Epithelial cell of prostate (primary cell): ENCODE data around the gene SLC25A15.
A peak's percentile ranks its signal among the peaks of the same experiment; 100 is the strongest.

ENCODE experiments used
- DNase-seq: peaks from one replicate; pipeline ENCODE4 v3.0.0-alpha.2; 2011; ENCODE audit warnings: low read depth, low spot score
- H3K27ac ChIP-seq: fragments of 450-650 bp; 2 replicates; pipeline ENCODE4 v1.5.1; 2017; ENCODE audit warnings: mild to moderate bottlenecking

The SLC25A15 gene

GRCh38 chr13:40789275-40790153, at the start of gene SLC25A15:
SLC25A15 (plus strand) TSS chr13:40789611; CDS start chr13:40793227, 3,616 bp downstream.
- DNase-seq: no peak
- peak within 1 kb of the TSS; percentile 63 for H3K27ac ChIP-seq

GRCh38 chr13:40749327-40749726, 40.1 kb upstream of the SLC25A15 start:
- H3K27ac ChIP-seq: no peak overlapping the region
- DNase-seq: no peak

- DNase-seq: no peak
- H3K27ac ChIP-seq: no peak overlapping the region
Observed at GRCh38 chr13:40755082-40755700, 34.2 kb upstream of the SLC25A15 start.

DNA sequence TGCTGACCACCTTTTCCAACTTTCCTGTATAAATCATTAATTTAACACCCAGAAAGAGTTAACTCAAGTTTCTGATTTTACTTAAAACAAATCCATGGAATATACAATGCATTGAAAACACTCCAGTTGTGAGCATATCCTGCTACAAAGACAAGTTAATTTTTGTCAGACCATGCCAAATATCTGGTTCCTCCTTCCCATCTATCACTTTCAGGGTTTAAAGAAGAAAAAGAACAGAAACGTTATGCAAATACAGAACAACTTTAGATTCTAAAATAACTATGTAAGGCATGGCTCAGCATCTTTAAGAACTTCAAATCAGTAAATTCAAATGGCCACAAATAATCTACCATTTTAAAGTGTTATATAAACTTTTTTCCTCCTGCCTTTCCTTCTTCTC, 33.4 kb upstream of the SLC25A15 start:
- H3K27ac ChIP-seq: no peak overlapping the region
- no peak for DNase-seq

DNA sequence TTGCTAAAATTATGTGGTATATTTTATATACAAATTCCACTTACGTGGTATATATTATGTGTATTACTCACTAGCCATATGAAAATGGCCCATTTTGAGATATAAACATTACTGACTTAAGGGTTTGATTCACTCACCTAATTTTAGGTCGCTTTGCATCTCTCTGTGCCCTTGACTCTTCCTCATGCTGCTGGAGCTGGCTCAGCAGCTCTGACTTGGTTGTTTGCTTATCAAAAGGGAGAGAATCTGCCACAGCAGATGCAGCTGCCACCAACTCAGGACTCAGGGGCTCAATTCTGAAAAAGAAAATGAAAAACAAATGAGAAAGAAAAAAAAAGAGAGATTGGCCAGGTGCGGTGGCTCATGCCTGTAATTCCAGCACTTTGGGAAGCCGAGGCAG, 30.6 kb upstream of the SLC25A15 start:
- DNase-seq: no peak

DNA sequence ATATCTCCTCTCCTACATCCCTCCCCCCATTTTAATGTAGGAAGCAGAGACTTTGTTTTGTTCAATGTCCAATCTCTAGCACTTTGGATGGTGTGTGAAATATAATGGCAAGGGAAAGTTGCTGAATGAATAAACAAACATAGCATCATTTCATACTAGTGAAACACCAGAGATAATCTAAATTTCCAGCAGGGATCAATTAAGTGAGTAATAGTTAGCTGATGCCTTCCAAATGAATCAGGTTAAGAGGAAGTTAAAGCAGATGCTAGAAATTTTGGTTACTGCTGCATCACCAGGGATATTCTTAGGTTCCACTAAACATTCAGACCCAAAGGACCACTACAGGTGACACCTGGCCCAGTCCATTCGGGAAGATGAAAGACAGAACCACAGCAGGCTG, 26.6 kb upstream of the SLC25A15 start:
- no peak overlapping the region for H3K27ac ChIP-seq
- DNase-seq: no peak

More for the DNA sequence above, 30.6 kb upstream of the SLC25A15 start:
- H3K27ac ChIP-seq: no peak overlapping the region

DNA sequence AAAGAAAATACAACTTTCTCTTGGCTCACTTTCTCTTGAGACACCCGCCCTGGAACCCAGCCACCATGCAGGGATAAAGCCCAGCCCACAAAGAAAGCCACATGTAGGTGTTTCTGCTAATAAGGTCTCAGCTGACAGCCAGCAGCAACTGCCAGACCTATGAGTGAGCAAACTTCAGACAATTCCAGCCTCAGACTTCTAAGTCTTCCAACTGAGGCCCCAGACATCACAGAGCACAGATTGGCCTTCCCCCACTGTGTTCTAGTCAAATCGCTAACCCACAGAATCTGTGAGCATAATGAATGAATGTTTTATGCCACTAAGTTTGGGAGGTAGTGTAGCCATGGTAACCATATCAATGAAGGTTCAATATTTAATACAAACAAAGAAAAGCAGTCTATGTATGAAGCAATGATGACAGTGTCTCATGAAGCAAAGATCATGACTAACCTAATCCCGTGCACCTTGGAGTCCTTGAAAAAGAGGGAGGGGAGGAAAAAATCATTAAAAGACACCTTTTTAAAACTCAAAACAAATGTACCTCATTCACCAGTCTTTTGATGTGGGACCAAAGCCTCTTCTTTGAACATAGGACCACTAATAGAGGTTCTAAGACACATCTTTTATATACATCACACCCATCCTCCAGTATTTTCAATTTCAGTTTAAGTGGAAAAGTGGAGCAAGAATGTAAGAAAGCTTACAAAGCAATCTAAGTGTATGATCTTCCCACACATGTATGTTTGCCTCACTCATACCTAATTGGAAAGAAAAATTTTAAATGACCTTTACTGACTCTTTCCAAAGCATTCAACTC, 24.6 kb upstream of the SLC25A15 start:
- no peak for DNase-seq
- H3K27ac ChIP-seq: no peak overlapping the region

DNA sequence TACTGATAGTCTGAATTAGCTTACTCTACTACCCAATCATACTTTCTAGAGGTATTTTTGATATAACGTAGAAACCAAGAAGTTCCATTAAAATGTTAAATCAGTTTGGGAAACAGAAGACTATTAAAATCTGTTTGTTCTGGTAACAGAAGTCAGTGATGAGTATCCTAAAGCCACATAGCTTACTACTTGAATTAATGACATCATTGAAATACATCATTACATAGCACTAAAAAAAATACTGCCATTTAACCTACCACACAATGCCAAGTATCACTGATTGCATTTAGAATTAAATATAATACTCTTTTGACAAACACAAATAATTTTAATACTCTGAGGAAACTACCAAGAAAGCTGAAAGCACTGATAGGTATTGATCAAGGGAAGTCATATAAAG, 23.8 kb upstream of the SLC25A15 start:
- no peak overlapping the region for H3K27ac ChIP-seq
- DNase-seq: no peak

DNA sequence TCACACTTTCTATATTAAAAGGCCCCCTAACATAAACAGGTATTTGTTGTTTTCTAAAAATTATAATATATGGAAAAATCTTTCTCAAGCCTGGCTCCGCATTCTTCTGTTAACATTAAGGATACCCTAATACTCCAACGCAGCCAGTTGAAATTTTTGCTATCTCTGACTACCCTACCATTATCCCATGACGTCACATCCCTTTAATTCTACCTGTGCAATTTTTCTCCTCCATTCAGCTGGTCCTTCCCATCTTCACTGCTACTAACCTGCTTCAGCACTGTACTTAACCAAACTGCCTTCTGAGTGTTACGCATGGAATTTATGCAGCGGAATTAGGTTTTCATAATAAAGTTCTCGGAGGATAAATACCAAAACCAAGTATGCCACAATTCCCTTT, 19.4 kb upstream of the SLC25A15 start:
- DNase-seq: no peak
- H3K27ac ChIP-seq: no peak overlapping the region

GRCh38 chr13:40770609-40770933, 18.8 kb upstream of the SLC25A15 start:
- DNase-seq: no peak
- H3K27ac ChIP-seq: peak overlapping the region; percentile 69

DNA sequence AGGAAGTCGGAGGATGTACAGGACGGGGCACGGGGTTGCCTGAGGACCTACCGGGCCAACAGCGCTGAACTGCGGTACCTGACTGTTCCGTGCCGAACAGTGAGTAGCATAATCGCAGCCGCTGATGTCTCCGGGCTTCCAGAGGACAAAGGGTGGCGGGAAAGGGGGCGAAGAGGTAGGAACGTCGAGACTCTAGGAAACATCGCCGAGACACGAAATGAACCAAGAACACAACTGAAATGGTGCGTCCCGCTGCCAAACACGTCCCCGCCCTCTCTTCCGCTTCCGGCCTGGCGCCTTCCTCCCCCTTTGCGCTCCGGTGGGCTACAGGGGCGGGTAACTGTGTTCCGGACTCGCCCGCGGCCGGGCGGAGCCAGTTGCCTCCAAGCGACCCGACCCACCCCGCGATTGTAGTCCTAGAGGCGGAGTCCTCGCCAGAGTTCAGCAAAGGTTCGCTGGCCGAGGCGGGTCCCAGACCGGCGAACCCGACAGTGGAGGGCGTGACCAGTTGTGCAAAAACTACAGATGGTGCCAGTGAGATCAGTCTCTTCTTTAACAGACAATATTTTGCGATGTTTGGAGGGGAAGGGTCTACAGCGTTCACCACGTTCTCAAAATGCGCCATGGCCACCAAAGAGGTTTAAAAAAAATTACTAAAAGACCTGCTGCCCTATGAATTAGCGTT, 18.3 kb upstream of the SLC25A15 start, which contains the start of gene MRPS31:
TSS of gene MRPS31 (minus strand) at position 257 of the 685 bp plus-strand sequence. CDS start at position 203, 54 bp downstream.
- peak within 1 kb of the TSS; percentile 69 for H3K27ac ChIP-seq
- peak; percentile 57 for DNase-seq

DNA sequence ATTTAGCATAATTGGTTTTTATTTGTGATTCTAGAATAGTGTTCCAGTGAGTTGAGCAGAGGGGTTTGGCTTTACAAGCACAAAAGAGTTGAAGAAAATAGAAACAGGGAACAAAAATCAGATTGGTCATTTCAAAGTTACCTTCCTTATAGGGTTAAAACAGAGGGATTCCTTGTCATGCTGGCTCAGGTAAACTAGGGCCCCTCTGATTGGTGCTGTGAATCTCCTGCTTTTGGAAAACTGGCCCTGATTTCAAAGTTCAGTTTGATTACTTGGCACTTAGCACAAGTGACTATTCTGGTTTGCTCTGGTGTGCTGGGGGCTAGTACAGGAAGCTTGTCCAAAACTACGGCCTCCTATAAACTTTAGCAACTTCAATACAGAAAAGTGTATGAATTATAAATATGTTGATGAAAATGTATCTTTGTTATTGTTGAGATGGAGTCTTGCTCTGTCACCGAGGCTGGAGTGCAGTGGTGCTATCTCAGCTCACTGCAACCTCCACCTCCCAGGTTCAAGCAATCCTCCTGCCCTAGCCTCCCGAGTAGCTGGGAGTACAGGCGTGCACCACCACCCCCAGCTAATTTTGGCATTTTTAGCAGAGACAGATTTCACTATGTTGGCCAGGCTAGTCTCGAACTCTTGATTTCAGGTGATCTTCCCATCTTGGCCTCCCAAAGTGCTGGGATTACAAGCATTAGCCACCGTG, 16.5 kb upstream of the SLC25A15 start:
- no peak for DNase-seq
- no peak overlapping the region for H3K27ac ChIP-seq

DNA sequence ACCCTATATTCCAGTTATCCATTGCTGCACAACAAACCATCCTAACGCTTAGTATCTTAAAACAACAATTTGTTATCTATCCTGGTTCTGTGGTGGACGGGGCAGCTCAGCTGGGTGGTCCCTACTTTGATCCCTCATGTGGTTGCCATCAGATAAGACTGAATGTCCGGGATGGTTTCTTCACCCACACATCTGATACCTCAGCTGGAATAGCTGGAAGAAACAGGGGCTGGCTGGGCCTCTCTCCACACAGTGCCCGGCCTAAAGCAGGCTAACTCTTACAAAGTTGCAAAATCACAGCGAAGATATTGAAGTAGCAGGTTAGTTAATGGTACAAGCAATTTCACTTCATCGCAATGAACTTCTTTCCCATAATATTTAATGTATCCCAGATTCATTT, 14.7 kb upstream of the SLC25A15 start:
- DNase-seq: no peak

GRCh38 chr13:40776232-40776631, 13.2 kb upstream of the SLC25A15 start:
- no peak overlapping the region for H3K27ac ChIP-seq
- DNase-seq: no peak

More for the DNA sequence above, 14.7 kb upstream of the SLC25A15 start:
- no peak overlapping the region for H3K27ac ChIP-seq

DNA sequence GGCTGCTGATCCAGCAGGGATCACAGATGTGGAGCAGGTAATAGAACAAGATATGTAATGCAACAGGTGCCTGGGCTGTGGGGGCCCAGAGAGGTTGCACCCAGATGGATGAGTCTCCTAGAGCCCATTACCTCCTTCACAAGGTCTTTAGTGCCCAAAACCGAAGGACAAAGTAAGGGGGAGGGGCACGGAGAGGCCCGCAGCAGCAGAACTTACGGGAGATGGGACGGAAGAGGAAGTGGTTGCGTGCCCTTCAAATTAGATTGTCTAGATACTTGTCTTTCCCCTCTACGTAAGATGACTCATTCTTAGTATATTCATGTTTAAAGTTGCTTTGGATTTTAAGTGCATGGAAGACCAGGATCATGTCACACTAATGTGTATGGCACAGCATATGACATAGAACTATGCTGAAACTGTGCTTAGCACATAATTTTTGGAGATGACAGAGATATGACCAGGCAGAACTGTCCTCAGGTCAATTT, 12.7 kb upstream of the SLC25A15 start:
- no peak for DNase-seq
- H3K27ac ChIP-seq: peak overlapping the region; percentile 34

- H3K27ac ChIP-seq: peak overlapping the region; percentile 34
- no peak for DNase-seq
Observed at GRCh38 chr13:40777166-40777808, 12.1 kb upstream of the SLC25A15 start.

GRCh38 chr13:40777809-40778175, 11.6 kb upstream of the SLC25A15 start:
- DNase-seq: no peak

DNA sequence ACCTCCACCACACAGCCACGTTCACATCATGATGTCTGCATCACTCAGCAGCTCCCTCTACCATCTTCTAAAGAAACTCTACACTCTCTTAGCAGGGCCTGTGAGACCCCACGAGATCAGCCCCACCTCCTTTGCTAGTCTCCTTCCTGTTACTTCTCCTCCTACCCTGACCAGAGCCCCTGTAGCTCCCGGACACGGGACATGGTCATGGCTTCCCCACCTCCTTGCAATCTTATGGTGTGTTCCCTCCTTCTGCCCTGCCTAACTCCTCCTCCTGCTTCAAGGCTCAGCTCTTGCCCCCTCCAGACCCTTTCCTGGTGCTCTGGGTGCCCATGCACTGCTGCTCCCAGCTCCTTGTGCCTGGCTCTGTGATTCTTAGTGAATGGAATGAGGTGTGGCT, 10.4 kb upstream of the SLC25A15 start:
- no peak overlapping the region for H3K27ac ChIP-seq
- no peak for DNase-seq

More at GRCh38 chr13:40777809-40778175, 11.6 kb upstream of the SLC25A15 start:
- peak overlapping the region; percentile 34 for H3K27ac ChIP-seq

GRCh38 chr13:40779796-40780285, 9.6 kb upstream of the SLC25A15 start:
- H3K27ac ChIP-seq: no peak overlapping the region
- DNase-seq: no peak
